ENCODE results near the gene CRY1. TPM values are rescaled to one million over a fixed set of nuclear protein-coding genes. Genes with fewer than 3 reads are reported as not detected.

CRY1 gene
- total RNA-seq, 1 donor from 2014 or later: 26.8 TPM

DNA sequence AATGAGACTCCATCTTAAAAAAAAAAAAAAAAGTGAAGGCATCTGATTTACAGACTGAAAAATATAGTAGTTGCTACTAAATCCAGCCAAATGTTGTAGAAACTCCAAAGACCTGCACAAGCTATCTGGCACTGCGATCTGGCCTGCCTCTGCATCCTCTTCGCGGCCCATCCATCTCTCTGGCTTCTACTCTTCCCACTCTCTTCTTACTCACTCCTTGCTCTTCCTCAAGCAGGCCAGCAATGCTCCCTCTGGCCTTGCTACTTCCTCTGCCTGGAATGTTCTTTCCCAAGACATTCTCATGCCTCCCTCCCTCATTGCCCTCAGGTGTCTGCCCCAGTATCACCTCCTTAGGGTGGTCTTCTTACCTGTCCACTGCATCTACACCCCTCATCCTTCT lies 9.7 kb upstream of the CRY1 start:
- TF ChIP-seq, protein P1, sequence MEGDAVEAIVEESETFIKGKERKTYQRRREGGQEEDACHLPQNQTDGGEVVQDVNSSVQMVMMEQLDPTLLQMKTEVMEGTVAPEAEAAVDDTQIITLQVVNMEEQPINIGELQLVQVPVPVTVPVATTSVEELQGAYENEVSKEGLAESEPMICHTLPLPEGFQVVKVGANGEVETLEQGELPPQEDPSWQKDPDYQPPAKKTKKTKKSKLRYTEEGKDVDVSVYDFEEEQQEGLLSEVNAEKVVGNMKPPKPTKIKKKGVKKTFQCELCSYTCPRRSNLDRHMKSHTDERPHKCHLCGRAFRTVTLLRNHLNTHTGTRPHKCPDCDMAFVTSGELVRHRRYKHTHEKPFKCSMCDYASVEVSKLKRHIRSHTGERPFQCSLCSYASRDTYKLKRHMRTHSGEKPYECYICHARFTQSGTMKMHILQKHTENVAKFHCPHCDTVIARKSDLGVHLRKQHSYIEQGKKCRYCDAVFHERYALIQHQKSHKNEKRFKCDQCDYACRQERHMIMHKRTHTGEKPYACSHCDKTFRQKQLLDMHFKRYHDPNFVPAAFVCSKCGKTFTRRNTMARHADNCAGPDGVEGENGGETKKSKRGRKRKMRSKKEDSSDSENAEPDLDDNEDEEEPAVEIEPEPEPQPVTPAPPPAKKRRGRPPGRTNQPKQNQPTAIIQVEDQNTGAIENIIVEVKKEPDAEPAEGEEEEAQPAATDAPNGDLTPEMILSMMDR (conservative IDR thresholded peaks at IDR 0.05; ENCODE audit: low read depth, low read length): no peak
- no peak for DNase-seq (ENCODE audit: low read depth)
- H3K4me3 ChIP-seq (ENCODE audit: low read depth, low read length): no peak overlapping the region

DNA sequence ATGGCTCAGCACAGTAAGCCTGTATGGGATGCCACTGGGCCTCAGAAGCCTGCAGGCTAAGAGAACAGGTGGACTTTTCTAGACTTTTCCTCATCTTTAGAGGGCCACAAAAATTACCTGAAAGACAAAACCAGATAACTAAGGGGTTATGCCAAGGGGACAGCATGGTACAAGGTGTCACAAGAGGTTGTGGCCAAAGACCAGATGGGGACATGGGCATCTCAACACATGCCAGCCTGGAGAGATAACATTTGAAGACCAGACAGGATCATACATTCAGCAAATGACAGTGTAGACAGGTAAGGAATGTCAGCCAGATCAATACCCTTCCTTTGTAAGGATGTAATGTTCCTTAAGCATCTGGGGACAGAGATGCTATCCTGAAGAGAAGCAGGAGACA lies 8.9 kb upstream of the CRY1 start:
- TF ChIP-seq, protein P1 (conservative IDR thresholded peaks at IDR 0.05; ENCODE audit: low read depth, low read length): no peak
- no peak overlapping the region for H3K4me3 ChIP-seq (ENCODE audit: low read depth, low read length)
- no peak for DNase-seq (ENCODE audit: low read depth)

DNA sequence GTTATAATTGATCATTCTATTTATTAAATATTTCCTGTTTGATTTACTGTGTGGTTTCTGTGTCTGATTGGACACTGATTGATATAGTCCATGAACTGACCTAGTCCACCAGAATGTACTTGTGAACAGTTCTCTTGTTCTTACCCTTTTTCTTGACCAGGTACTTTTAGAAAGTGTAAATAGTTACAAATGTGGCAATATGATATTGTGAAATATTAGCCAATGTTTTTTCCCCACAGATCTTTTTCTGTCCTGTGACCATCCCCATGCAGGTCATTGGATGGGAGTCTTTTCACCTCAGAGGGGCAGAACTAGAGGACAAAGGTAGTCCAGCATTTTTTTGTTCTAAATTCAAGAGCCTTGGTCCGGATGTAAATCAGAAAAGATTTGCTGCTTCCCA lies 8.3 kb upstream of the CRY1 start:
- no peak for DNase-seq (ENCODE audit: low read depth)
- H3K4me3 ChIP-seq (ENCODE audit: low read depth, low read length): no peak overlapping the region
- TF ChIP-seq, protein P1 (conservative IDR thresholded peaks at IDR 0.05; ENCODE audit: low read depth, low read length): no peak

DNA sequence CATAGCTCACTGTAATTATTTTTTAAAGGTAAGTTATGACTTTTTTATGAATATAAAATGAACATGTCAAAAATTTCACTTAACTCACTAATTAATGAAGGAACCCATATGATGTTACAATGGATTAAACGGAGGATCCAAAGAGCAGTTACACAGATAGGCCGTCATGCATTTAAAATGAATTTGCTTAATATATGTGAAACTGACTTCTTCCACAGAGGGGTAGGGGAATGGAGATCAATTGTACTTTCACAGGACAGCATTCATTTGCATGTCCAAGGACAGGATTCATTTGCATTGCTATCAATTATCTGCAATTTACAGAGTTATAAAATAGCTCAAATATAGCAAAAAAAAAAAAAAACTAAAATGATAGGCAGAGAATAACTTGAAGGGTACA lies 6.6 kb upstream of the CRY1 start:
- no peak overlapping the region for H3K4me3 ChIP-seq (ENCODE audit: low read depth, low read length)
- TF ChIP-seq, protein P1 (conservative IDR thresholded peaks at IDR 0.05; ENCODE audit: low read depth, low read length): no peak
- DNase-seq (ENCODE audit: low read depth): no peak

DNA sequence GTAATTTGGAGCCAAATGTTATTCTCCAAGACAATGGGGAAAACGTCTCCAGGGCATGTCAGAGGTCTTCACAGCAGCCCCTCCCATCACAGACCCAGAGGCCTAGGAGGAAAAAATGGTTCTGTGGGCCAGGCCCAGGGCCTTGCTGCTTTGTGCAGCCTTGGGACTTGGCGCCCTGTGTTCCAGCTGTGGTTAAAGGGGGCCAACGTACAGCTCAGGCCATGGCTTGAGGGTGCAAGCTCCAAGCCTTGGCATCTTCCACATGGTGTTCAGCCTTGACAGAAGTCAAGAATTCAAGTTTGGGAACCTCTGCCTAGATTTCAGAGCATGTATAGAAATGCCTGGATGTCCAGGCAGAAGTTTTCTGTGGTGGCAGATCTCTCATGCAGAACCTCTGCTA lies 3.2 kb upstream of the CRY1 start:
- TF ChIP-seq, protein P1 (conservative IDR thresholded peaks at IDR 0.05; ENCODE audit: low read depth, low read length): no peak
- no peak for DNase-seq (ENCODE audit: low read depth)
- no peak overlapping the region for H3K4me3 ChIP-seq (ENCODE audit: low read depth, low read length)

DNA sequence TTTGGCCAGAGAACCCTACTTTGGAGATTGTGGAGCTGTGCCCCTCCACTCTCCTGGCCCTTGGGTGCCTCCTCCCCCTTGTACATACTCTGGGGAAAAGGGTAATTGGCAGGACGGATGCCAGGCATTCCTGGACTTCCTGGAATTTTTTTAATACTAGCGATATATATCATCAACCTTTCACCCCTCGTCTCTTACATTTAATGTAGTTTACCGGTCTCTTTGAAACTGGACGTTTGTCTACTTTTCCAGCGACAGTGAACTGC lies 767 bp upstream of the CRY1 start:
- H3K4me3 ChIP-seq (ENCODE audit: low read depth, low read length): peak overlapping the region; percentile 94
- TF ChIP-seq, protein P1 (conservative IDR thresholded peaks at IDR 0.05; ENCODE audit: low read depth, low read length): no peak
- DNase-seq (ENCODE audit: low read depth): peak; percentile 27

DNA sequence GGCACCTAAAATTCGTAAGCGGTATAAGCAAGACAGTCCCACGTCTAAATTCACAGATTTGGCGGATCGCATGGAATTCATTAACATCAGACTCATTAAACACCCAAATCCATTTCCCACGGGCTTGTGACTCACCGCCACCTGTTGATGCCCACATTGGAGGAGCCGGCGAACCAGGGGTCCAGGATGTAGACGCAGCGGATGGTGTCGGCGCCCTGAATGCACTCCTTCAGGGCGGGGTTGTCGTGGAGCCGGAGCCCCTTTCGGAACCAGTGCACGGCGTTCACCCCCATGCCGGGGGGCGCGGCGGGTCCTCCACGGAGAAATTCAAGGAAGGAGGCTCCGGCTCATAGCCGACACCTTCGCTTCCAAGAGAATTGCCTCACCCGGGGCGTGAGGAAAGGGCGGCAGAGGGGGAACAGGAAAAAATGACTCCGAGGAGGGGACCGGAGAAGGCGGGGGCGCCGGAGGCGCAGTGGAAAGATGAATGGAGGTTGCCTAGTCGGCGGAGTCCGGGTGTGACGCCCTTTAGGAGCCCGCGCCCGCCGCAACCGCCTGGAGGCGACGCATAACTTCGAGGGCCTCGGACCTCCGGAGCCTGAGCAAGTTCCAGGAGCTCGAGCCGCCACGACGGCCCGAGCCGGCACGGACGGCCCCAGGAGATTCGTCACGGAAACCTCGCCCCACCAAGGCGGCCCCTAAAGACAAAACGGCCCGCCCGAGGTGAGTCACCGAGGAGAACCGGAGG lies 506 bp downstream of the CRY1 start:
- TF ChIP-seq, protein P1 (conservative IDR thresholded peaks at IDR 0.05; ENCODE audit: low read depth, low read length): no peak
- no peak for DNase-seq (ENCODE audit: low read depth)
- H3K4me3 ChIP-seq (ENCODE audit: low read depth, low read length): peak overlapping the region; percentile 94

All from epithelial cell of proximal tubule (primary cell).